ENCODE data around the gene SFTPD. TPM values are rescaled to one million over a fixed set of nuclear protein-coding genes. Genes with fewer than 3 reads are reported as not detected.
A peak's percentile ranks its signal among the peaks of the same experiment; 100 is the strongest.
"Not testable (repeated sequence)": the region's sequence is repeated elsewhere in the genome, so short reads cannot be mapped to it uniquely, and the experiment has no call there.

SFTPD gene
- 0.41 TPM for total RNA-seq

DNA sequence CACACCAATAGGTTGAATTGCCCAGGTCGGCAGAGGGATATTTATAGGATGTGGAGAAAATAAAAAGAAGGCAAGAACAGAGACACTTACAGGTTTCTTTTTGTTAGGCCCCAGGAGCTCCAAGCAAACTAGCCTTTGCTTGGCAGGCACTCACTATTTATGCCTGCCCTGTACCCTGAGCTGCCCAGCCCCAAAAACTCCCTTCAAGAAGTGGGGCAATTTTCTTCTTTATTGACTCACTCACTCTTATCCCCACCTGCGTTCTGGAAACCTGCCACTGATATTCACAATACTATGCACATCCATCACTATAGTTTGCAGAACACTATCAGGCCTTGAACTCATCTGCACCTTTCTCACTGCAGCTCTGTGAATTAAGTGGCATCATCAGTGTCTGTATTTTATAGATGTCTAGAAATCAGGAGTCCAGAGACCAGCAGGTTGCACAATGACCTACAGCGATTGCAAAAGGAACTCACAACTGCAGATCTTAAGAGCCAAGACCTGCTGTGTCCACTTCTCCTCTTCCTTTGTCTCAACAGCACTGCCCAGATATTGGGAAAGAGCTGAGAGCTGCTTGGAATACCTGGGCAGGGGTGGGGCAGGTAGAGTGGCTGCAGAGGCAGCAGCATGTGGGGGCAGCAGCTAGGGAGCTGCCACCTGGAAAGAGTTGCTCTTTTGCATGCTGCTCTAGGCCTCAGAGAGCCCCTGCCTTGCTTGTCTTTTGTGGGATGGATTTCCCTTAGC is at the start of gene SFTPD:
Gene SFTPD, minus strand, starts transcription at position 130 of the 747 bp plus-strand sequence. CDS start 2,446 bp downstream, outside the sequence.
- DNase-seq (ENCODE audit: low spot score in 2 of 2) (no peak), FAIRE-seq (no peak)

DNA sequence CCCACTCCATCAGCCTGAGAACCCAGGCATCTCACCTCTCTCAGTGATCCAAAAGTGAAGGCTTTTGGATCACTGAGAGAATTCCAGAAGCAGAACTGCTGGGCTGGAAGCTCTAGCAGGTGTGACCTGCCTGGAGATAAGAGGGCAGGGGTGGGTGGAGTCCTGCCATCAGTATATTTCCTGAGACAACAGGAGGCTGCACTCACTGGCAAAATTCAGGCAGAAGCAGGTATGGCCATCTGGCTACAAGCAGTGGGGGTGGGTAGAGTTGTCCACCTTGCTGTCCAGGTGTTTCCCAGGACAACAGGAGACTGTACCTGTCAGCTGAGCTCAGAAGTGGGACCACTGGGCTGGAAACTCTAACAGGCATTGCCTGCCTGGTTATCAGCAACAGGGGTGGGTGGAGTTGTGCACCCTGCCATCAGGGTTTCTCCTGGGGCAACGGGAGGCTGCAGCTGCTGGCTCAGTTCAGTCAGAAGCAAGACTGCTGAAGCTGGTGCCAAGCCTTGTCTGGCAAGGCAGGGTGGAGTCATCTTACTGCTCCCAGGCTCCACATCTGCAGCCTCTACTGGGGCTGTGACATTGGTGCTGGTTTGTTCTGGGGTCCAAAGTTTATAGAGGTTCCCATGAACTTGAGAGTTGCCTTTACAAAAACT is 47.2 kb upstream of the SFTPD start:
- no peak for FAIRE-seq
- DNase-seq (ENCODE audit: low spot score in 2 of 2): no peak

GRCh38 chr10:79994556-79994955 is 45.7 kb upstream of the SFTPD start:
- DNase-seq (ENCODE audit: low spot score in 2 of 2) (no peak), FAIRE-seq (no peak)

DNA sequence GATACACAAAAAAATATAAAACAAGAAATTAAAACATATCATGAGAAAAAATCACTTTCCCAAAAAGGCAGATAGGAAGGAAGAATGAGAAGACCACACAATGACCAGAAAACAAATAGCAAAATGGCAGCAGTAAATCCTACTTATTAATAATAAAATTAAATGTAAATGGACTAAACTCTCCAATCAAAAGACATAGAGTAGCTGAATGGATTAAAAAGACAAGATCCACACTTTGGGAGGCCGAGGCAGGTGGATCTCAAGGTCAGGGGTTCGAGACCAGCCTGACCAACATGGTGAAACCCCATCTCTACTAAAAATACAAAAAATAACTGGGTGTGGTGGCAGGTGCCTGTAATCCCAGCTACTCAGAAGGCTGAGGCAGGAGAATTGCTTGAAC is 39.3 kb upstream of the SFTPD start:
- FAIRE-seq; DNase-seq (ENCODE audit: low spot score in 2 of 2): not testable (repeated sequence)

GRCh38 chr10:79986661-79987060 is 37.8 kb upstream of the SFTPD start:
- not testable (repeated sequence) for FAIRE-seq; DNase-seq (ENCODE audit: low spot score in 2 of 2)

DNA sequence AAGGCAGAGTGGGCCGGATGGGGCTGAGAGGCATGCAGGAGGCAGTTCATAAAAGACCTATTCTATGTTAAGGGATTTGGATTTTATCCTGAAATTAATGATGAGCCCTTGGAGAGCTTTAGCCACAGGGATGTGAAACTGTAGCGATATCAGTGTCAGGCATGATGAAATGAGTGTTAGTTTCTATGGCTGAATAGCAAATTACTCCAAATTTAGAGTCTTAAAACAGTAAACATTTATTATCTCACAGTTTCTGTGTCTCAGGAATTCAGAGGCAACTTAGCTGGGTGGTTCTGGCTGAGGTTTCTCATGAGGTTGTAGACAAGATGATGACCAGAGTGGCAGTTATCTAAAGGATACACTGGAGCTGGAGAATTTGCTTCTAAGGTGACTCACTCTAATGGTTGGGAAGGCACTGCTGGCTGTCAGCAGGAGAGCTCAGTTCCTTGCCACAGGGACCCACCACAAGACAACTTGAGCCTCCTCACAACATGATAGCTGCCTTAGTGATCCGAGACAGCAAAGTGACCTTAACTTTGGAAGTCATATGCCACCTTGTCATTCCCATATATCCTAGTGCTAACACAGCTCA is 36.7 kb upstream of the SFTPD start:
- DNase-seq (ENCODE audit: low spot score in 2 of 2) (no peak), FAIRE-seq (no peak)

DNA sequence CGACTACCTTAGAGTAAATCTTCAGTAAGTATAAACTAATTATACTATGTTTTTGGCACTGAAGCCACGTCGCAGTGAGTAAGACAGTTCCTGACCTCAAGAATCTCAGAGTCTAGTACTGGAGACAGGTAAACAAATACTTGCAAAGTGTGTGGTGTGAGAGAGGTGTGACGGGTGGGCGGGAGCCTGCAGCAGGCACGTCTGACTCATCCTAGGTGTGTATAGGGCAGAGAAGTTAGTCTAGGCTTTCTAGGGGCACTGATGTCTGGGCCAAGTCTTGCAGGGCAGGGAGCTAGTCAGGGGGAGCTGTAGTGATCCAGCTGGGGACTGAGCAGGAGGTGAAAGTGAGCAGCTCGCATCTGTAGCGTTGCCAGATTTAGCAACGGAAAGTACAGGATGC is 35.9 kb upstream of the SFTPD start:
- DNase-seq (ENCODE audit: low spot score in 2 of 2): no peak
- no peak for FAIRE-seq

GRCh38 chr10:79983286-79983909 is 34.5 kb upstream of the SFTPD start:
- DNase-seq (ENCODE audit: low spot score in 2 of 2) (no peak), FAIRE-seq (no peak)

- no peak for FAIRE-seq
- peak in 1 of 2 donors; percentile 6 for DNase-seq (ENCODE audit: low spot score in 2 of 2)
Observed at GRCh38 chr10:79982861-79983260, 34.0 kb upstream of the SFTPD start.

DNA sequence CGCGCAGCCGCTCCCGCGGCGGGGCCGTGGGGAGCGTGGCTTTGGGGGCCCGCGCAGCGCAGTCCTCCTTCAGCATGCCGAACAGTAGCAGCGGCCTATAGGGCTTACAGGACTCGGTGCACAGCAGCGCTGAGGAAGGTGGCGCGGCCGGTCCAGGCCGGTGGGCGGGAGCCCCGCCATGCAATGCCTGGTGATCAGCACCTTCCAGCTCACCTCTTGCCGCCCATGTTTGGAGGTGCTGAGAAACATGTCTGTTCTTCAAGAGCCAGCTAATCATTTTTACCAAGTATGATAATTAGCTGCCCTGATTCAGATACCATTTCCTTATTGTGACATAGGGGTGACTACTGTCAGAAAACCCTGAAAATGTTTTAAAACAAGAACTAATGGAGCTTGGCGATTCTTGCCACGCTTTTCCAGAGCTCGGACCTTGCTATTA is 33.5 kb upstream of the SFTPD start:
- no peak for DNase-seq (ENCODE audit: low spot score in 2 of 2)

DNA sequence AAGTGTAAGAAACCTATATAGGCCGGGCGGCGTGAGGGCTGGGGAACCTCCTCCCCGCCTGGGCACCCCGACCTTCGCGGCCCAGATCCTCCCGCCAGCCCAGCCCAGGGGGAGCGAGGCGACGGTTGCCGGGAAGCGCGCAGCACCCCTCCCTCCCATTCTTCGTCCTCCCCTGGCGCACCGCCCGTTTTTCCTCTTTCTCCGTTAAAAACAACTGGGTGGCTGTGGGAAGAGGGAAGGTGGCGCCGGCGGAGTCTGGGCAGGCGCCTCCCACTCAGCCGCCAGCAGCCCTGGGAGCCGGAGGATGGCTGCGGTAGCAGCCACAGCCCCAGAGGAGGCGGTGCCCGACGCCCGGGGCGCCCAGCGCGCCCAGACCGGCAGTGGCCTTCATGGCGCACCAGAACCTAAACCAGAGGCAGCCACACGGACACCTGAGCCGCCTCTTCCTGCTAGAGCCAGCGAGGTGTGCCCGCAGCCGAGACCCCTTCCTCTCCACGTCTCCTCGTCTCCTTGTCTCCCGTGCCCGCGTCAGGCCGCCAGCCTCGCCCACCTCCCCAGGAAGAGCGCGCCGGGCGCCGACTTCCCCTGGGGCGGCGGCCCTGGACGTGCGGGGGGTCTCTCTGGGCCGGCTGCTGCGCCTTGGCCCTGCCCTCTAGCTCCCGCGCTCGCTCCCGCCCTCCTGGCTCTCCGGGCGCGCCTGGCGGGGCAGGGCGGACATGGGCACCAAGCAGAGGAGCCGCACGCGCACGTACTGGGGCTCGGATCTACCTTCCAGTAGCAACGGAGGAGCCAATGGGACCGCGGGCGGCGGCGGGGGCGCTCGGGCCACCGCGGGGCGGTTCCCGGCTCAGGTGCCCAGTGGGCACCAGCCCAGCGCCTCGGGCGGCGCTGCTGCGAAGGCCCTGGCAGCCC is 32.8 kb upstream of the SFTPD start:
- peak; percentile 47 for DNase-seq (ENCODE audit: low spot score in 2 of 2)
- FAIRE-seq: no peak

More for the DNA sequence above, 33.5 kb upstream of the SFTPD start:
- FAIRE-seq: no peak

DNA sequence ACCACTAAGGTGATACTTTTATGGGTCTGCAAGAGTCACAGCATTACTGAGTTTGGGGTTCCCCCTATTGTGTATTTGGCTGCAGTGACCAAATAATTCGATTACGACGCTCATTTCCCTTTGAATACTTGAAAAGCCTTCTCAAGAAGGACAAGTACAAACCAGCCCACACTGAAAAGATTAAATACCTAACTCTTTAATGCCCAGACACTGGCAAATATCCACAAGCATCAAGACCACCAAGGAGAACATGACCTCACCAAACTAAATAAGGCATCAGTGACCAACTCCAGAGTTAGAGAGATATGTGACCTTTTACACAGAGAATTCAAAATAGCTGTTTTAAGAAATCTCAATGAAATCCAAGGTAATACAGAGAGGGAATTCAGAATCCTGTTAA is 31.8 kb upstream of the SFTPD start:
- no peak for FAIRE-seq
- DNase-seq (ENCODE audit: low spot score in 2 of 2): no peak

DNA sequence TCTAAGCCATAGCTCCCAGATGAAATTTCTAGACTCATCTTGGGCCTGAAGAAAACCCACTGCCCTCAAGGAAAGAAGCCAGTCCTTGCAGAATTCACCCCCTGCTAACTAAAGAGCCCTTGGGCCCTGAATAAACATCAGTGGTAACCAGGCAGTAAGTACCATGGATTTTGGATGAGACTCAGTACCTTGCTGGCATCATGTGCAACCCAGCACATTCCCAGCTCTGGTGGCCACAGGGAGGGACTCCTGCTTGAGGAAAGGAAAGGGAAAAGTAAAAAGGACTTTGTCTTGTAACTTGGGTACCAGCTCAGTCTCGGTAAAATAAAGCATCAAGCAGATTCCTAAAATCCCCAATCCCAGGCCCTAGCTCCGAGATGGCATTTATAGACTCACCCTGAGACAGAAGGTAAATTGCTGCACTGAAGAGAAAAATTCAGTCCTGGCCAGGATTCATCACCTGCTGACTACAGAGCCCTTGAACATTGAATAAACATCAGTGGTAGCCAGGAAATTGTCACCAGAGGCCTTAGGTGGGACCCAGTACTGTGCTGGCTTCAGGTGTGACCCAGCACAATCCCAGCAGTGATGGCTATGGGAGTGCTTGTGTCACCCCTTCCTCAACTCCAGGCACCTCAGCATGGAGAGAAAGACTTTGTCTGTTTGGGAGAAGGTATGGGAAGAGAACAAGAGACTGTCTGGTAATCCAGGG is 31.2 kb upstream of the SFTPD start:
- no peak for DNase-seq (ENCODE audit: low spot score in 2 of 2)
- no peak for FAIRE-seq

DNA sequence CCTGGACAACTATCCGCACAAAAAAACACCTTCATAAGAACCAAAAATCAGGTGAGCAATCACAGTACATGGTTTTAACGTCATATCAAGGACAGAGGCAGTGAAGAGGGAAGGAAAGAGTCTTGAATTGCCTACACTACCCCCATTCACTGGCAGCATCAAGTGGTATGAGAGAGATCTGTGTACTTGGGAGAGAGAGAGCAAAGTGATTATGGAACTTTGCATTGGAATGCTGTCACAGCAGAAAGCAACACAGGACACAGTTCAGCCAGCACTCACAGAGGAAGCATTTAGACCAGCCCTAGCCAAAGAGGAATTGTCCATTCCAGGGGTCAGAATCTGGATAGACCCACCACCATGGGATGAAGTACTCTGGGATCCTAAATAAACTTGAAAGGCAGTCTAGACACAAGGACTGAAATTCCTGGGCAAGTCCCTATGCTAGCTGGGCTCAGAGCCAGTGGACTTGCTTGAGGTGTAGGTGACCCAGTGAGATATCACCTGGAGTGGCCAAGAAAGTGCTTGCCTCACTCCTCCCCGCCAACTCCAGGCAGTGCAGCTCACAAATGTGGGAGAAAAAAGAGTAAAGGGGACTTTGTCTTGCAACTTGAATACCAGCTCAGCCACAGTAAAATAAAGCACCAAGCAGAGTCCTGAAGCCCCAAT is 30.5 kb upstream of the SFTPD start:
- no peak for DNase-seq (ENCODE audit: low spot score in 2 of 2)
- FAIRE-seq: no peak

GRCh38 chr10:79976999-79977398 is 28.1 kb upstream of the SFTPD start:
- FAIRE-seq (no peak), DNase-seq (ENCODE audit: low spot score in 2 of 2) (no peak)

DNA sequence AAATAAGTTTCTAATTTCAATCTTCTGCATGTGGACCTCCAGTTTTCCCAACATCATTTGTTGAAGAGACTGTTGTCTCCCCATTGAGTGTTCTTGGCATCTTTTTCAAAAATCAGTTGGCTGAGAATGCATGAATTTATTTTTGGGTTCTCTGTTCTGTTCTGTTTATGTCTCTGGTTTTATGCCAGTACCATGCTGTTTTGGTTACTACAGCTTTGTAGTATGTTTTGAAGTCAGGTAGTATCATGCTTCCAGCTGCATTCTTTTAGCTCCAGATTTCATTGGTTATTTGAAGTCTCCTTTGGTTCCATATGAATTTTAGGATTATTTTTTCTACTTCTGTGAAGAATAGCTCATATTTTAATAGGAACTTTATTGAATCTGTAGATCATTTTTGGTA is 21.2 kb upstream of the SFTPD start:
- no peak for DNase-seq (ENCODE audit: low spot score in 2 of 2)
- FAIRE-seq: no peak

DNA sequence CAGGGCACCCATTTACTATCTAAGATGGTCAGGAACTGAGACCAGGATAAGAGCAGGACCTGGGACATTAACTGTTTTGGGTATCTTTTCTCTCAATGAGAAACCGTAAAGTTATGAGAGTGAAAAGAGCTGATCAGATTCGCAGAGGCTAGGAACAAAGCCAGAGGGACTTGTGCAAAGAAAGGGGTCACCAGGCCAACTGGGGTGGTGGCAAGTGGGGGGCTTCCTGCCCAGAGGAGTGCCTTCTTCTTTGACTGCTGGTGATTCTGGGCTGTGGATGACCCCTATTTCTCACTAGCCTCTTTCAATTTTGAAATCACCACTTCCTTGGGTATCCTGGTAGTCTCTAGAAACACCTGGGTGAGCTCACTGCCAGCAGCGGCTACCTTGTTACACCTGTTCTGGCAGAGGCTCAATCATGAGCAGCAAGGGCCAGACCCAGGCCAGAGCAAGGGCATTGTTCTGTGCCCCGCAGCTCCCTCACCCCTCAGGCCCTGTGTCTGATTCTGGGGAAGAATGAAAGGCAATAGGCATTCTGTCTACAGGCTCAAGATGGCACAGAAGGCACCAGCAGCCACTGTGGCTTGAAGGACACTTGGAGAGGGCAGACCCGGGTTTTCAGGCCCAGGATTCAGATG is 999 bp downstream of the SFTPD start:
- no peak for DNase-seq (ENCODE audit: low spot score in 2 of 2)
- FAIRE-seq: no peak

GRCh38 chr10:79947083-79947415 is 1.9 kb downstream of the SFTPD start:
- no peak for DNase-seq (ENCODE audit: low spot score in 2 of 2)
- no peak for FAIRE-seq
